HG02973 (cell line): ENCODE measurements around the gene EHMT1.
"Not testable (repeated sequence)": the region's sequence is repeated elsewhere in the genome, so short reads cannot be mapped to it uniquely, and the experiment has no call there.

Experiments
- ATAC-seq: cut with Tn5 transposase; IDR thresholded peaks from one replicate; pipeline ENCODE4 v1.9.1; 2021; ENCODE audit warnings: moderate library complexity; ENCODE audit not compliant: unreplicated experiment

The EHMT1 gene

DNA sequence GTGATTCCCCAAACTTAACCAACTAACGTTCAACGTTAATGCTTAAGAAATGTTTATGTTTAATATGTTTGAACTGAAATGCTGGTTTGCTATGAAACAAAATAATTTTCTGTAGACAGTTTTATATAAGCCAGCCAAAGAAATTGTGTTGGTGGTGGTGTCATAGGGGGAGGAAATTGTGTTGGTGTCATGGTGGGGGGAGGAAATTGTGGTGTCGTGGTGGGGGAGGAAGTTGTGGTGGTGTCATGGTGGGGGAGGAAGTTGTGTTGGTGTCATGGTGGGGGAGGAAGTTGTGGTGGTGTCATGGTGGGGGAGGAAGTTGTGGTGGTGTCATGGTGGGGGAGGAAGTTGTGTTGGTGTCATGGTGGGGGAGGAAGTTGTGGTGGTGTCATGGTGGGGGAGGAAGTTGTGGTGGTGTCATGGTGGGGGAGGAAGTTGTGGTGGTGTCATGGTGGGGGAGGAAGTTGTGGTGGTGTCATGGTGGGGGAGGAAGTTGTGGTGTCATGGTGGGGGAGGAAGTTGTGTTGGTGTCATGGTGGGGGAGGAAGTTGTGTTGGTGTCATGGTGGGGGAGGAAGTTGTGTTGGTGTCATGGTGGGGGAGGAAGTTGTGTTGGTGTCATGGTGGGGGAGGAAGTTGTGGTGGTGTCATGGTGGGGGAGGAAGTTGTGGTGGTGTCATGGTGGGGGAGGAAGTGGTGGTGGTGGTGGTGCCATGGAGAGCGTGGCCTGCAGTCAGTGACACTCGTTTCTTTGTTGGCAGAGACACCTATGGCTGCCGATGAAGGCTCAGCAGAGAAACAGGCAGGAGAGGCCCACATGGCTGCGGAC, 97.3 kb downstream of the EHMT1 start:
- ATAC-seq = not testable (repeated sequence)

DNA sequence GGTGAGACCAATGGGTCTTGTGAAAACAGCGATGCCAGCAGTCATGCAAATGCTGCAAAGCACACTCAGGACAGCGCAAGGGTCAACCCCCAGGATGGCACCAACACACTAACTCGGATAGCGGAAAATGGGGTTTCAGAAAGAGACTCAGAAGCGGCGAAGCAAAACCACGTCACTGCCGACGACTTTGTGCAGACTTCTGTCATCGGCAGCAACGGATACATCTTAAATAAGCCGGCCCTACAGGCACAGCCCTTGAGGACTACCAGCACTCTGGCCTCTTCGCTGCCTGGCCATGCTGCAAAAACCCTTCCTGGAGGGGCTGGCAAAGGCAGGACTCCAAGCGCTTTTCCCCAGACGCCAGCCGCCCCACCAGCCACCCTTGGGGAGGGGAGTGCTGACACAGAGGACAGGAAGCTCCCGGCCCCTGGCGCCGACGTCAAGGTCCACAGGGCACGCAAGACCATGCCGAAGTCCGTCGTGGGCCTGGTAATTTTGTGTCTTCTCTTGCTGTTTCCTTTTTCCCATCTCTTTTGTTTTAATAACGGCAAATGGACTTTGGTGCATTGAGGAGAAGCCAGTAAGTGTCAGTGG, 98.0 kb downstream of the EHMT1 start:
- ATAC-seq = no peak

DNA sequence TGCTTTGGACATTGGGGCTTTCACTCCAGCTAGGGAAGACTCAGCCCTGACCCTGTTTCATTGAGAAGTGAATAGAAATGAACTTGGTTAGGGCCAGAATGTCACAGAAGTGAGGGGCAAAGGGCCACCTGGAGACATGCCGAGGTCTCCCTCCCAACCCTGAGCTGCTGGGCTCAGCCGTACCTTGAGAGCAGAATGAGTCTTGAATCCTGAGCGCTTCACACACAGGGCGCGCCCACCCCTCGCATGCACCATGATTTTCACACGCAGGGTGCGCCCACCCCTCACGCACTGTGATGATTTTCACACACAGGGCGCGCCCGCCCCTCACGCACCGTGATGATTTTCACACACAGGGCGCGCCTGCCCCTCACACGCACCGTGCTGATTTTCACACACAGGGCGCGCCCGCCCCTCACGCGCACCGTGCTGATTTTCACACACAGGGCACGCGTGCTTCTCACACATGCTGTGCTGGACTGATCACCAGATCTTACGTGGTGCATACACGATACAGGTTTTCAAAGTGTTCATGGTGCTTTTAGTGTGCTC, 99.0 kb downstream of the EHMT1 start:
- no peak for ATAC-seq

DNA sequence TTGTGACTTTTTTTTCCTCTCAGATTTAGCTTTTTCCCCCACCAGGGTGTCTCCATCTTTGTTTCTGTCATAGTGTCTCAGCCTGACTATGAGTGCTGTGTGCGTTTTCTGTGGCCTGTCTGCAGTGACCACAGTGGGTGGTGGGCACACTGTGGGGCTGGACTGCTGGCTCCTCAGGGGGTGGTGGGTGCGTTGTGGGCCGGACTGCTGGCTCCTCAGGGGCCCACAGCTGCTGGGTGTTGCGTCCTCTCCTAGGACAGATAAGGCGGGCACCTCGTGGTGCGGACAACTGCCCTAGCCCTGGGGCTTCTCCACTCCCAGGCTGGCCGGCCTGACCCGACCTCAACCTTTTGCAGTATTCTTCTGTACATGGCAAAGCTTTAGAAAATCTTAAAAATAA, 100.4 kb downstream of the EHMT1 start:
- no peak for ATAC-seq

DNA sequence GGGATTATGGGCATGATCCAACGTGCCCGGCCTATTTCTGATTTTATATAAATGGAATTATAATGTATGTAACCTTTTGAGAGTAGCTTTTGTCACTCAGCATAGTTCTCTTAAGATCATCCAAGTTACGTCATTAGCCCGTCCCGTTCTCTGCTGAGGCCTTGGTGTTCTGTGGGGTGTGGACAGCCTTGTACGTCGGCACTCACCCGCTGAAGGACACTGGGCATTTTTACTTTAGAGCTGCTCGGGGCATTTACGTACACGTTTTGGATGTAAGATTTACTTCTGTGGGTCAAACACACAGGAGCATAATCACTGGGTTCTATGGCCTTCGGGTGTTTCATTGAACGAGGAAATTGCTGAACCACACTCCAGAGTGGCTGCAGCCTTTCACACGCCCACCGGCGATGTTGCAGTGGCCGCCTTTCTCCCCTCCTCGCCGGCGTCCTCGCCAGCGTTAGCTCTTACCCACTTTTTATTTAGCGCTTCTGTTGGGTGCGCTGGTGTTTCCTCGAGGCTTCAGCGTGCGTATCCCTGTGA, 101.8 kb downstream of the EHMT1 start:
- no peak for ATAC-seq

DNA sequence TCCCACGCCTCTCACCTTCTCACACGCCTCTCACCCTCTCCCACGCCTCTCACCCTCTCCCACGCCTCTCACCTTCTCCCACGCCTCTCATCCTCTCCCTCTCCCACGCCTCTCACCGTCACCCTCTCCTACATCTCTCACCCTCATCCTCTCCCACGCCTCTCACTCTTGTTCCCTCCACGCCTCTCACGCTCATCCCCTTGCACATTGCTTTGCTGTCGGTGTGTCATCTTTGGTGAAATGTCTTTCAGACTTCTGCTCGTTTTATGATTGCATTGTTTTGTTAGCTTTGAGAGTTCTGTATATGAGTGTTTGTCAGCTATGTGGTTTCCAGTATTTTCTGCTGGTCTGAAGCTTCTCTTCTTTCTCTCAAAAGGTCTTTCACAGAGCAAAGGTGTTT, 102.7 kb downstream of the EHMT1 start:
- no peak for ATAC-seq

DNA sequence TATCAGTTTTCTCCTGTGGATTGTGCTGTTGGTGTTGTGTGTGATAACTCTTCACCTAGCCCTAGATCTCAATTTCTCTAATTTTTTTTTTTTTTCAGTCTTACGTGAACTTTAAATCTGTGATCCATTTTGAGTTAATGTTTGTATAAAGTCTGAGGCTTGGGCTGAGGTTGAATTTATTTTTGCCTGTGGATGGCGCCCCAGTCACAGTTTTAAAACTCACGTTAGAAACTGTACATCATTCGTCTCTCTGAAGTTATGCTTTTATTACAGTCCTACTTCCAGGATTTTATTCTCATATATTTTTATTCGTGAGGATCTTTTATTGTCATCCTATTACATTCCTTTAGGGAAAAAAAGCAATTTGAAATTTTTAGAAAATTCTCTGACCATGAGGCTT, 103.1 kb downstream of the EHMT1 start:
- no peak for ATAC-seq

DNA sequence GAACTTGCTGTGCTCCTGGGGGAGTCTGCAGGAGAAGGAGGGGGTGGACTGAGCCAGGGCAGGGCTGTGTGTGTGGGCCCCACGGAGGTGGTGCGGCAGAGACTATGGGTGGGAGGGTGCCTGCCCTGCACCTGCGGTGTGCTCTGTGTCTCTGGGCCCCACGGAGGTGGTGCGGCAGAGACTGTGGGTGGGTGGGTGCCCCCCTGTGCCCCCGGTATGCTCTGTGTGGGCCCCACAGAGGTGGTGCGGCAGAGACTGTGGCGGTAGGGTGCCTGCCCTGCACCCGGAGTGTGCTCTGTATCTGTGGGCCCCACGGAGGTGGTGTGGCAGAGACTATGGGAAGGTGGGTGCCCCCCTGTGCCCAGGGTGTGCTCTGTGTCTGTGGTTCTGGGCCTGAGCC, 103.7 kb downstream of the EHMT1 start:
- ATAC-seq = no peak

DNA sequence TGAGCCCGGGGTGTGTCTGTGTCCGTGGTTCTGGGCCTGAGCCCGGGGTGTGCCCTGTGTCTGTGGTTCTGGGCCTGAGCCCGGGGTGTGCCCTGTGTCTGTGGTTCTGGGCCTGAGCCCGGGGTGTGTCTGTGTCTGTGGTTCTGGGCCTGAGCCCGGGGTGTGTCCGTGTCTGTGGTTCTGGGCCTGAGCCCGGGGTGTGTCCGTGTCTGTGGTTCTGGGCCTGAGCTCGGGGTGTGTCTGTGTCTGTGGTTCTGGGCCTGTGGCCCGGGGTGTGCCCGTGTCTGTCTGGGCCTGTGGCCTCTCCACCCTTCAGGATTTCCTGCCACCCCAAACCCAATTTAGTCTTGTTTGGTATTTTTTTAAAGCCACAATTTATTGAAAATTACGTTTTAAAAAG, 104.6 kb downstream of the EHMT1 start:
- not testable (repeated sequence) for ATAC-seq

DNA sequence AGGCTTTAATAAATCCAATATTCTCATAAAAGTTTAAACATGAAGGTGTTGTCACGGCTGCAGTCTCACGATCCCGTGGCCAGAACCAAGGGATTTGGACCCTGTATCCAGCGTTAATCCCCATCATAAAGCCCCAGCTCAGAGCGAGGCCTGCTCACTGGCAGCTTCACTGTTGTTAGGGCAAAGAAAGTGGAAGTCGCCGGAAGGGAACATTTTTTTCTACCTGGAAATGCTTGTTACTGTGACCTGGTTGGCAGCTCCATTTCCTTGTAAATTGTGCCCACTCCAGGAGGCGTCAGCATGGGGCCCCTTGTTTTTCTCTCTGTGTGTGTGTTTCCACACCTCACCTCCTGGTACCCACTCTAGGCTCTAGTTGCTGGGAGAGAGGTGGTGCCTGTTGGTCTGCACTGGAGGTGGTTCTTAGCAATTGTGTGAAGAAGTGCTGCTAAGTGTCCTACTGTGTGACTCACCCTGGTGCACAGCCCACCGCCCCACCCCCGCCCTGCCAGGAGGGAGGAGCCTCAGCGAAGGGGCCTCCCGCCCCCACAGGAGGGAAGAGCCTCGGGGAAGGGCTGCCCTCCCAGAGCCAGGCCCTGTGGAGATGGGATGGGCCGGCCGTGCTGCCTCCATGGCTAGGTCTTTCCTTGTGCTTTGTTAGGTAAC, 105.1 kb downstream of the EHMT1 start:
- no peak for ATAC-seq

DNA sequence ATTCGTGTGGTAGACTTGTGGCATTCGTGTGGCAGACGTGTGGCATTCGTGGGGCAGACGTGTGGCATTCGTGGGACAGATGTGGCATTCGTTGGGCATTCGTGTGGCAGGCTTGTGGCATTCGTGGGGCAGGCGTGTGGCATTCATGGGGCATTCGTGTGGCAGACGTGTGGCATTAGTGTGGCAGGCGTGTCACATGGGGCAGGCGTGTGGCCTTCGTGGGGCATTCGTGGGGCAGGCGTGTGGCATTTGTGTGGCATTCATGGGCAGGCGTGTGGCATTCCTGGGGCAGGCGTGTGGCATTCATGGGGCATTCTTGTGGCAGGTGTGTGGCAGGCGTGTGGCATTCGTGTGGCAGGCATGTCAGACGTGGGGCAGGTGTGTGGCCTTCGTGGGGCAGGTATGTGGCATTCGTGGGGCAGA, 106.0 kb downstream of the EHMT1 start:
- no peak for ATAC-seq

DNA sequence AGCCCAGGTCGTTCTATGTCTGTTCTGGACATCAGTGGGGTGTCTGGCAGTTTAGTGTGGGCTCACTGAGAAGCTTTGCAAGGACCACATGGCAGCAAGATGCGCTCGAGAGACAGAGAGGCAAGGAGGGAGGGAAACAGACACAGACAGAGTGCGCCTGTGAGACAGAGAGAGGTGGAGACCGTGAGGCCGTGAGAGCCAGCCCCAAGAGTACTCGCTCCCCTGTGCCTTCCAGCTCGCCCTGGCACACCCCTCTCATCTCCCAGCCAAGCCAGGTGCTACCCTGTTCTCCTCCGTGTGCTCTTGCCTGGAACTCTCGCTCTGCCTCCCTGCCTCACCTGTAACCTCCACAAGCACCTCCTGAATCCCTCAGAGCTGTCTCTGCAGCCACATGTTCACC, 106.8 kb downstream of the EHMT1 start:
- ATAC-seq = no peak

DNA sequence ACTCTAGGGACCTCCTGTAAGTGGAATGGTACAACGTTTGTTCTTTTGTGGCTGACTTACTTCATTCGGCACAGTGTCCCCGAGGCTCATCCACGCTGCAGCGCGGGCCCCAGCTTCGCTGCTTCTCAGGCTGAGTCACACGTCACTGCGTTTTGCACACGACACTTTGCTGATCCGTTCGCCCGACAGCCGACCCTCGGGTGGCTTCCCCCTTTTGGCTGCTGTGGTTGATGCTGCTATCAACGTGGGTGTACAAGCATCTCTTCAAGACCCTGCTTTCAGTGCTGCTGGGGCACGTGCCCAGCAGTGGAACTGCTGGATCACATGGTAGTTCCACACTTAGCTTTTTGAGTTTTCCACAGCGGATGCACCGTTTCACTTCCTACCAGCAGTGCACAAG, 107.5 kb downstream of the EHMT1 start:
- ATAC-seq = peak; percentile 82

DNA sequence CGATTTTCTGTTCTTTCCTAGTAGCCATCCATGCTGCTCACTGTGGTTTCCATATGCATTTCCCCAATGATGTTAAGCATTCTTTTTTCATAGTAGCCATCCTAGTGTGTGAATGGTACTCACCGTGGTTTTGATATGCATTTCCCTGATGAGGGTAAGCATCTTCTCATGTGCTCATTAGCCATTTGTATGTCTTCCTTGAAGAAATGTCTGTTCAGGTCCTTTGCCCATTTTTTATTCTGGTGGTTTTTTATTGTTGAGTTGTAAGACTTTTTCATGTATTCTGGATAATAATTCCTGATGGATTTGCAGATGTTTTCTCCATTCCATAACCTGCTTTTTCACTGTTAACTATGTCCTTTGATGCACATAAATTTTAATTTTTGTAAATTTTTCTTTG, 108.0 kb downstream of the EHMT1 start:
- ATAC-seq = no peak

DNA sequence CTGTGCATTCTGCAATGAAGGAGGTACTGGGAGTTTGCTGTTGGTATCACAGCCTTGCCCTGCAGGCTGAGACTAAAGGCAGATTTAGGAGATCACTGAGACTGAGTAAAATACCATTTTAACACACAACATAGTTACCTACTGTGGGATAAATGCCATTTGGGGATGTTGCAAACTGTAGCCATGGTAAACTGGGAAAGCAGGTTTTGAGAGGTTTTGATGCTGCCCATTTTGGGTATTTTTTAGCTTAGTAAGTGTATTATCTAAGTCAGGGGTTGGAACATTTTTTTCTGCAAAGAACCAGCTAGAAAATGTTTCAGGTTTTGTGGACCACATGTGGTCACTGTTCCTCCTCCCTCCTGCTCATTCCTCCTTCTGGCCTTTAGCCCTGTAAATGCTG, 108.9 kb downstream of the EHMT1 start:
- no peak for ATAC-seq

DNA sequence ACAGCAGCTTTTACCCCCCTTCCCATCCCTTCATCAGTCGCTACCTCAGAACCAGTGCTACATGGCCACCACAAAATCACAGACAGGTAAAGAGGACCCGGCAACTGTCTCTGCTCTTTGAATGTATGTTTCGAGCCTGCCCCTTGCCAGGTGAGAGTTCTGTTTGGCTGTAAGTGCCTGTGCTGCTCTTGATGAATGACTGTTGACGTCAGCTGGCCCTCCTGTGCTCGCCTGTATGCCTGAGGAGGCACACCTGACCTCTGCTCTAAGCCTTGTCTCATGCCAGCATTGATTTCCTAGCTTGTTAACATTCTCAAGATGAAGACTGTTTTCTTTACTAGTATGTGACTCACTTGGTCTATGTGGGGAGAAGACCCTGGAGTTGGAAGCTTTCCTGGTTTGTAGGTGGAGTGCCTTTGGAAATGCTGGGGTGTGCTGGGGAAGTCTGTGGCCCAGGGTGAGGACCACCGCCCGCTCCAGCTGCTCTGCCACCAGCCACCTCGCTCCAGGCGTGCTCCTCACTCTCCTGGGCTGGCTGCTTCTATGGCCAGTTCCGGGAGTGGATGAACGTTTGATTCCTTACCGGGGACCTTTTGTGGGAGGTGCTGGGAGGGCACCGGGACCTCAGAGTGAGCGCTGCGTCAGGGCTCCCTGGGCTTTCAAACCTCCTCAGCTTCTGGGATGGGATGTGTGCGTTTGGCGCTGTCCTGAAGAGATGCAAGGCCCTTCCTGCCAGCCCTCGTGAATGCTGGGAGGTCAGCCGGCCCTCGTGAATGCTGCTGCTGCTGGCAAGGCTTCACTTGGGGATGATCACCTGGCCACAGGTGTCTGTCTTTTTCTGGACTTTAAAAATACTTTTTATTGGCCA, 109.9 kb downstream of the EHMT1 start:
- ATAC-seq = no peak

DNA sequence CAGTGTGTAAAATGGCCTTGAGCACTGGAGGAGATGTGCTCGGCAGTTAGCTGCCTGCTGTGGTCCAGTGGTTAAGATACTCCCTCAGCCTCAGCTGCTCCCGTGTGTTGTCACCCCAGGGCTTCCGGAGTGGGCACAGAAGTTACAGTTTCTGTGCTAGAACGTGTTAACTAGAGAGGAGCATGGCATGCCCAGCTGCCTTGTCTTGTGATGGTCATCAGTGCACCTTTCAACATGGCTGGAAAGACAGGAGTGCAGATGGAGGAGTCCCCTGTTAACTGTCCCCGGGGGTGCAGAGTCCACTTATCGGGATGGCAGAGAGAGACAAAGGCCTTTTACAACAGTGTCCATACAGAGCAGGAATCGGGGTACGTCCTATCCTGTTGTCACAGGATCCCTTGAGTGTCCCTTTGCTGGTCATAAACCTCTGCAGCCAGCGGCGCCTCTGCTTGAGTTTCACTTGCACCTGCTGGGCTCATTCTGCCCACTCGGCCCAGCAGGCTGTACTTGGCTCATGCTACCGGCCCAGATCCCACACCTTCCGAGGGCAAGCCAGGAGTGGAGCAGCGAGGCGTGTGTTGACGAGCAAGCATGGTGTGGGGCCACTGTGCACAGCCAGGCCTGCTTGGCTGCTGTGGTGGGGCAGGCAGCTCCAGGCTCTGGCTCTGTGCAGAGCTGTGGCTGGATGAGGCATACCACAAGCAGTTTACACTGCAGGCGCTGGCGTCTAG, 112.6 kb downstream of the EHMT1 start:
- ATAC-seq = no peak

DNA sequence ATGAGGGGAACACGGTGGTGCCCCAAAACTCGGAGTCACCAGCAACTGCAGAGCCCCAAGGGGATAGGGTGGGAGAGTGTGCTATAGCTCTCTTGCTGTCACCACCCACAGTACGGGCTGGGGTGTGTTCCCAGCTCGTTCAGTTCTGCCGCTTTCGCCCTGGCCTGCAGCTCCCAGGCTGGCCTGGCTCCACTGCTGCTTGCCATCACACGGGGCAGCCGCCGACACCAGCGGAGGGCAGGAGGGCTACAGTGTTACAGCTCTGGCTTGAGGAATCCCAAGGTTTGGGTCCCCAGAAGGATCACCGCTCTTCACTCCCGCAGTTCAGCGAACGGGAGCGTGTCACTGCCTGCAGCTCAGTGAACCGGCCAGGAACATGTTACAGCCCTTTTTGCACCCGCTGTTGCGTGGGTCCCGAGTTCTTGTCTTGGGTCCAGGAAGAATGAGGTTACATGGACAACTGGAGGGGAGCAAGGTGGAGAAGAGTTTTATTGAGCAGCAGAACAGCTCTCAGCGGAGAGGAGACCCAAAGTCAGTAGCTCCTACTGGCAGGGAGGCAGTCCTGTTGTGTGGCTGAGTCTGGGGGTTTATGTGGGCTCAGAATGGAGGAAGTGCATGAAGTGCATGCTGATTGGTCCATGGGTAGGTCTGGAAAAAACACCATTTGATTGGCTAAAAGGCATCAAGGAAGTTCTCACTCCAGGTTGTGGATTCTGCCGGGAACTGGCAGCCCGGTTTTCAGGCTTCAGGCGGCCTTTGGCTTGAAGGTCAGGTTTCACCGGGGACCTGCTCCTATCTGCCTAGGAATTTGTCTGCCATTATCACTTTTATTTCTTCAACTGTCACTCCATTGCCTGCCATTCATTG, 113.4 kb downstream of the EHMT1 start:
- no peak for ATAC-seq

DNA sequence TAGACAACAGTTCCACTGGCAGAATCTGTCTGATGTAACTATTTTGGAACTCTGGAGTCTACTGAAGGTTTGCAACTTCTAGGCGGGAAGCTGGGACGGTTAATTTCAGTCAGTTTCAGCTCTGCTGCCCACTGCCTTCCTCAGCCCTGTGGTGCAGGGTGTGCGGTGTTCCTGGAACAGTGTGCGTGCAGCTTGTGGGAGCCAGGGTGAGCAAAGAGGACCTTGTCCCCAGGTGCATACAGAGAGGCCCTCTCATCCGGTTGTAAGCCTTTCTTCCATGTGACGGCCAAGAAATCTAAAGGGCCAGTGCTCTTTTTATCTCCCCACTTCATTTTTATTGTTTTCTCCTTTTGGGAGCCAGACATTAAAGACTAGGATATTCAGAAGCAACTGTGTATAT, 114.6 kb downstream of the EHMT1 start:
- no peak for ATAC-seq
